Activated CD8-positive, alpha-beta memory T cell treated with anti-CD3 and anti-CD28 coated beads, Interleukin-2, amount 50 U/mL, for 24 hours (primary cell): Measurements from ENCODE around the gene RBP3.
"Not testable (repeated sequence)": the region's sequence is repeated elsewhere in the genome, so short reads cannot be mapped to it uniquely, and the experiment has no call there.

Source experiments
- DNase-seq: peaks from one replicate; pipeline ENCODE4 v3.0.0-alpha.2; 2020; ENCODE audit errors: extremely low read depth

RBP3 gene

DNA sequence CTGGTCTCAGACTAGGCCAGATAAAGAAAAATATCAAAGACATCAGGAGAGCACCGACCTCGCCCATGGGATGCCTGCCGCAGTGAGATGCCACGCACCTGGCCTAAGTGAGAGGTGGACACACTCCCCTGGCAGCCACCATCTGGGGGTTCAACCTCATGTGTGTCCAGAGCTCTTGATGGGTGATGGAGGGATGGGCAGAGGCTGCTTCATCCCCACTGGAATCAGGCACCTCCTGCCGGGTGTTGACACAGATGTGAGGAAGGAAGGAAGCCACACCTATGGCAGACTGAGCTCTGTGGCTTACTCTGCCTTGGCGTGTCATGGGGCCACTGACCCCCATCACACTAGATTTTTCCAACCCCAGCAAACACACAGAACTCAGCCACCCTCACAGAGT lies 24.6 kb downstream of the RBP3 start:
- no peak for DNase-seq

DNA sequence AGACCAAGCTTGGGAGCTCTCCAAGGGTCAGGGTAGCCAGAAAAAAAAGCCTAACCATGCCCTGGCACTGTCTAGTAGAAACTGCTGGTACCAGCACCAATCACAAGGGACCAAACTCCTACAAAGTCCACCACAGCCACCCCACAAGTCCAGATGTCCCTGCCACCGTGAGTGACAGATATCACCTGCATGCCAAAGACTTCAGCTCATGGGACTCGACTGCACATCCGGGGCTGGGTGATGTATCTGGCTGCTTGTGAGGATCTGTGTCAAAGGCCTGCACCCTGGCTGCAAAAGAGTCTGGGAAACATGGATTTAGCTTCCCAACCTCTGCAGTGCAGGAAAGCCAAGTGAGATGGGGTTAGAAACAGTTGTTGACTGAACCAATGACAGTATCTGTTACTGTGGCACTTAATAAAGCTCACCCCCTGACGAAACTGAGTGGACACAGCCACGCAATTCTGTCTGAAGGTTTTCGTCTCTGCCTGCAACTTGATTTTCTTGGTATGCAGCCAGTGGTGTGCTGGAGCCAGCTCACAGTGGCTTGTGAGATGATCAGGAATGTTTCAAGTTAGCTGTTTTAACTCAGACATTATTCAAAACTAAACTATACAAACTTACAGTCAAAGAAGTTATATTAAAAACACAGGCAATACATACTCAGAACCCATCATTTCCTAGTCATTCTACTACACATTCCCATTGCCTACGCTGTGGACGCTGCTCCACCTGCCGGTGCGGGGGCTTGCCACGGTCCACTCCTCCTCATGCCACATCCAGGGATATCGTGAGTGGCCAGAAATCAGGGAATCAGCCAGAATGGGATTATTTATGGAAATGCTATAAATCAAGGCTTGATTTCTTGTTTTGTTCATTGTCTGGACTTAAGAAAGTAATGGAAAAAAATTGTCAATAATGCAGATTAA lies 26.7 kb downstream of the RBP3 start:
- no peak for DNase-seq

- DNase-seq, result no peak
Measured at GRCh38 chr10:47376522-47377220, 28.5 kb downstream of the RBP3 start.

- DNase-seq, result no peak
Measured at GRCh38 chr10:47378183-47378510, 30.0 kb downstream of the RBP3 start.

DNA sequence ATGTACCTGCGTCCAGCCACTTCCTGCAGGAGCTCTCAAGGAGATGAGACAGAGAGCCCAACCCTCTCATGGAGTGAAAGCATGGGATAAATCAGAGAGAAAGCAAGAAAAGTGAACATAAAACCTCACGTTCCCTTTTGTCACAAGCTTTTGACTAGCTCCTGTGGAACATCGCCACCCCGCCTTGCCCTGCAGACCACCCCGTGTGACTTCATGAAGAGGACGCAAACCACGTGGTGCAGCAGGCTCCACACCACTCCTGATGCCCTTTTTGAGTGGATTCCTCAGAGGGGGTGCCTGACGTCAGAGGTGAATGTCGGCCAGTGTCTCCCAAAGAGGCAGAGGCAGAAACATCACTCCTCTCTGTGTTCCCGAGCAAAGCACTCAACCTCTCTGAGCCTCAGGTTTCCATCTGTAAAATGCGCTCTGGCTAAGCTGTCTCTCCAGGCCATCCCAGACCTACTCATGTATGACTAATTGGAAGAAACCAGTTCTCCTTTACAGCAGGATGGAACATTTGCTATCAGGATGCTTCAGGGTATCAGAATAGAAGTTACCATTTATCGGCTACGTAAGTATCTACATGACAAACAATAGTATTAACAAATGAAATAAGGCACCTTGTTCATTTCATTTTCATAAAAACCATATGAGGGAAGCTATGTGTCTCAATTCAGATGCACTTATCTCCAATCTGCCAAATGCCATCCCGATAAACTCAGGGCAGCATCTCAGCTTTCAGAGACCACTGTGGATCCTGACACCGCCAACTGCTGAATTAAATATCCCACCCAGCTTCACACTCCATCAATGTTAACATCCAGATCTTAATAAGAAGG lies 30.7 kb downstream of the RBP3 start:
- no peak for DNase-seq

DNA sequence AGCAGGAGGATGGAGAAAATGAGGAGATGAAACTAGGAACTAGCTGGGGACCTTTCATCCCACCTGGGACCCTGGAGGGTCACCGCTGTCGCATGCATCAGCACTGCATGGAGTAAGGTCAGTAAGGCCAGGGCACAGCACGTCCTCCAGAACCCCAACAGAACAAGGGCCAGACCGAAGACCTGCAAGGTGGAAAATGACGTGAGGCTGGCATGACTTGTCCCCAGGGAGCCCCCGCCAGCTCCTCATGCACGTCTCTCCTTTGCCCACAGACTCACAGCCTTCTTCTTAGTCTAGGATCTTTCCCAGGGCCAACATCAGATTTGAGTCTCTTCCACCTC lies 31.3 kb downstream of the RBP3 start:
- no peak for DNase-seq

- DNase-seq, result no peak
Measured at GRCh38 chr10:47379901-47380300, 31.7 kb downstream of the RBP3 start.

DNA sequence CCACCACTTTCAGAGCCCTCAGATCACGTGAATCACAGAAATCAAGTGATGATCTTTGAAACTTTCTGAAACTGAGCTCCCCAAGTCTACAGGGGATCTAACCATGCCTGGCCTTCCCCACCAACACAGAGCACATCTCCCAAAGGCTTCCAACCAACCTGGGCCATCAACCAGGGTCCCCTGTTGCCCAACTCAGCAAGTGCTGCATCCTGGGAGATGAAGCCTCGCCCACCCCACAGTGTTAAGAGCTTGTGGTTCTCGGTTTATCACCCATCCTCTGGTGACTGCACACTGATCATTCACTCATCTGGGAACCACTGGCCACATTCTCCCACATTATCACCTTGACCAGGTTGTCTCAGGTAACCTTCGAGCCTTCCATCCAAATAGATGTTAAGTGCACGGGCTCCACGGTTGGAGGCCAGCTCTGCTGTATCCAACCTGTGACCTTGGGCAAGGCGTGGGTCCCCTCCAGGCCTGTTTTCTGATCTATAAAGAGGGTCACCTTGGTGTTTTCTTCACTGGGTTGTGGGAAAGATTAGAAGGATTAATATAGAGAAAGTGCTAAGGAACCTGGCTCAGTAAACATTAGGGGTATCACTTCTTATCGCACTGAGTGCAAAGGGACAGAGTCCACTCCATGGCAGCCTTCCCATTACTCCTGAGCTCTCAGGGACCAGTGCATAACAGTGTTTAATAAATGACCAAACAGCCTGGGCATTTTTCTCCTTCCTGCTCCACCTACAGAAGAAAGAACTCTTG lies 32.4 kb downstream of the RBP3 start:
- DNase-seq, result no peak

GRCh38 chr10:47381103-47381395 lies 32.9 kb downstream of the RBP3 start:
- DNase-seq, result no peak

GRCh38 chr10:47381427-47382379 lies 33.5 kb downstream of the RBP3 start:
- DNase-seq, result no peak

DNA sequence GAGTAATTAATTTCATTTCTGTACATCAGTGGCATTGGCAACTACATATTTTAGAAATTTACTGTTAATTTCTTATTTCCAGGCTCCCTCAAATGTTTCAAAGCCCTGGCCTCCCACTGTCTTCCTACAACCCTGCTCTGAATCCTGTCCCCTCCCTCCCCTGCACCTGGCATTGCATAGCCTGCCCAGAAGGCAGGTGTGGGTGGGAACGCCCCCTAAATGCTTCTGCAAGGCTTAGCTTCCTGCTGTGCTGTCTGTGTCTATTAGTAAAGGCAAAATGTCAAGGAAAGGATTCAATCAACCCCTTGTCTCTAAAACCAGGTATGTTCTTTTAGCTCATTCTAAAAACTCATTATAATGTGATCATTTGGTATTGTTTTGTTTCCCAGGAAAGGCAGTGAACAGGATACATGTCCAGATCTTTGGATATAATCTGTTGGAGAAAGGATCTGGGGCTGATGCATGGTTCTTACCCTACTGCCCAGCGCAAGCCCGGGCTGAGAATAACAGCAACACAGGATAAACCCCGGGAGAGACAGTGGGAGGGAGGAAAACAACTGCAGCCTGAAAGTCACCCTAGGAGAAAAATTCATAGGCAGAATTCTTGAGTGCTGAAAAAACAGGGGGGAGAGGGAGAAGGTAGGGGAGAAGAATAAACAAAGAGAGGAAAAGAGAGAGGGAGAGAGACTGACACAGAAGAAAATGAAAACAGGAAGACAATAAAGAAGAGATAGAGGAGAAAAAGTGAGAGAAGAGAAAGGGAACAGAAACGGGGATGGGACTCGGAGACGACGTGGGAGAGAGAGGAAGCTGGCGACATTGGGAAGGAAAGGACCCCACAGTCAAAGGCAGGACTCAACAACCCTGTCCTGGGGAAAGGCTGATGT lies 35.3 kb downstream of the RBP3 start:
- DNase-seq, result no peak

GRCh38 chr10:47384148-47384921 lies 36.2 kb downstream of the RBP3 start, which contains the start of gene ZNF488:
Gene ZNF488, minus strand, starts transcription at chr10:47384293. Its CDS starts 15,464 bp downstream, at chr10:47368829.
- DNase-seq, result peak; percentile 14

GRCh38 chr10:47386104-47386503 lies 37.9 kb downstream of the RBP3 start:
- DNase-seq, result not testable (repeated sequence)

- DNase-seq, result no peak
Measured at GRCh38 chr10:47388879-47389278, 40.7 kb downstream of the RBP3 start.

- DNase-seq, result no peak
Measured at GRCh38 chr10:47389619-47390018, 41.5 kb downstream of the RBP3 start.

- DNase-seq, result no peak
Measured at GRCh38 chr10:47396311-47396717, 48.2 kb downstream of the RBP3 start.

DNA sequence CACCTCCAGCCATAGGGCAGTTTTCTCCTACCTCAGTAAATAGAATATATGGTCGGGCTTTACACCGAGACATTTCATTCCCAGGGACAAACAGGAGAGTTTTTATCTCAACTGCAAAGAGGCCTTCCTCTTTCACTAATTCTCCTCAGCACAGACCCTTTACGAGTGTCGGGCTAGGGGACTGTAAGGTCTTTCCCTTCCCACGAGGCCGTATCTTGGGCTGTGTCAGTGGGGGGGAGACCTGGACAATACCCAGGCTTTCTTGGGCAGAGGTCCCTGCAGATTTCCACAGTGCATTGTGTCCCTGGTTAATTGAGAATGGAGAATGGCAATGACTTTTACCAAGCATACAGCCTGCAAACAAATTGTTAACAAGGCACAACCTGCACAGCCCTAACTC lies 49.1 kb downstream of the RBP3 start:
- DNase-seq, result no peak

DNA sequence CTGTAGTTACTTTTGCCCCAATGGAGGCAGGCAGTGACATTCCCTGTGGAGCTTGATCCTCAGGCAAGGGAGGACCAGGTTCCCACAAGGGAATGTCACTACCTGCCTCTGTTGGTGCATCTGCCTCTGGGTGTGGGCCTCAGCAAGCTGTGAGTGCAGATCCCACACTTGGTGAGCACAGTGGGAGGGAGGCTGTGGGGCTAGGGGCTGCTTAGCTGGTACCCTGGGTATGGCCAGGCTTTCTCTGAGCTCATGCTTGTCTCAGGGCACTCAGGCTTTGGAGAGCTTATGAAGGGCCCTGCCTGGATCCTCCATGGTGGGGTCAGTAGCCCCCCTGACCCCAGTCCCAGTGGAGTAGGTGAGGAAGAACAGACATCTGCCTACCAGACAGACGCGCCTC lies 52.1 kb downstream of the RBP3 start:
- DNase-seq, result no peak

GRCh38 chr10:47400786-47401185 lies 52.6 kb downstream of the RBP3 start:
- no peak for DNase-seq
